MM.1S (cell line): ENCODE measurements around the gene ARL2BP.

ENCODE experiments used
- CTCF ChIP-seq: fragments of 300-600 bp; sonication (generic); IDR thresholded peaks from 2 replicates; pipeline ENCODE4 v1.5.1; 2016; ENCODE audit warnings: antibody characterized with exemption, low read length, mixed read lengths
- EZH2 ChIP-seq: fragments of 300-600 bp; sonication (generic); optimal IDR thresholded peaks from 2 replicates; pipeline ENCODE3; 2017; ENCODE audit warnings: low read depth, mild to moderate bottlenecking, antibody characterized with exemption, low read length, mixed read lengths
- EZH2phosphoT487 ChIP-seq: fragments of 300-600 bp; sonication (generic); IDR thresholded peaks from 2 replicates; pipeline ENCODE4 v1.6.1; 2018; ENCODE audit warnings: antibody characterized with exemption, low read length

DNA sequence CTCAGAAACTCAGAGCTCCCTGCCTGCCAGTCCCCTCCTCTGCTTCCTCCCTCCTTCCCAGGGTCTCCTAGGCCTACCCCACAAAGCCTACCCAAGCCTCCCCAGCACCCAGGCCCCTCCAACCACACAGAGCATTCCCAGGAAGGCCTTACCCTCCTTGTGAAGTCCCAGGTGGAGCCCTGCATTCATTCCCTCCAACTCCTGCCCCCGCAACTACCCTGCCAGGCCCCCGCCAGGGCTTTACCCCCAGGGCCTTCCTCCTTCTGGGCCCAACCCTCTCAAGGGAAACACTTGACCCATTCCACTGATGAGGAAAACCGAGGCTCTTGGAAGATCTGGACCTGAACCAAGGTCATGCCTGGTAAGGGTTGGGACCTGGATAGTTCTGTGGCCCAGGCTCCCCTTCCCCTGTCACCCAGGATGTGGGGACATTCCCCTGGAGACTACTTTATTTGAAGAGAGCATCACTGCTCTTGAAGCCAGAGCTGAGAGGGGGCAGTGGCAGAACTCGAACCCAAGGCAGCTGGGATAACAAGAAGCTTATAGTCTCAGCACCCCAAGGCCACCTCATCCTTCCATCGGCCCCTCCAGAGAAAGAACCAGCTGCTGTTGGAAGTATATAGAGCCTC lies 26.9 kb downstream of the ARL2BP start:
- TF ChIP-seq CTCF (no peak), EZH2 (no peak), EZH2phosphoT487 (no peak)
